IMR-90 (cell line): ENCODE results near the gene HECW1. TPM values are rescaled to one million over a fixed set of nuclear protein-coding genes. Genes with fewer than 3 reads are reported as not detected.
"Not testable (repeated sequence)": the region's sequence is repeated elsewhere in the genome, so short reads cannot be mapped to it uniquely, and the experiment has no call there.

Experiments used
- ATAC-seq: fragments of 200-7000 bp; cut with Tn5 transposase; 2 replicates; pipeline ENCODE4 v1.9.1; 2020; ENCODE audit warnings: low read depth, mild to moderate bottlenecking, moderate library complexity
- BruUV-seq: library from RNA; stranded (reverse); fragments of 400-500 nt; replicated peaks from 2 replicates; lab custom pipeline; 2021; lab: Mats Ljungman, UMichigan
- CTCF ChIA-PET: fragments of 300-600 bp; formaldehyde crosslinking; extraction: SDS; loops from one replicate; lab custom pipeline; 2021; ENCODE audit warnings: antibody characterized with exemption; lab: Yijun Ruan, JAX
- POLR2A ChIA-PET: fragments of 300-600 bp; sonication (Branson Sonifier 250); formaldehyde crosslinking; loops from one replicate; lab custom pipeline; 2022; ENCODE audit warnings: antibody characterized with exemption; ENCODE audit not compliant: unreplicated experiment; lab: Charles Lee
- DNase-seq: peaks from one replicate; pipeline ENCODE4 v3.0.0; 2013
- H2AFZ ChIP-seq: replicated peaks from 2 replicates; pipeline ENCODE3; 2013; ENCODE audit warnings: low read length, mild to moderate bottlenecking; ENCODE audit not compliant: poor library complexity
- H2AK5ac ChIP-seq: 2 replicates; pipeline ENCODE4 v1.6.1; 2013; ENCODE audit warnings: low read depth, low read length, inconsistent platforms
- H2AK9ac ChIP-seq: replicated peaks from 2 replicates; pipeline ENCODE3; 2013; ENCODE audit warnings: mild to moderate bottlenecking, low read depth, low read length, moderate library complexity; ENCODE audit not compliant: poor library complexity
- H2BK120ac ChIP-seq: 2 replicates; pipeline ENCODE4 v1.6.1; 2013; ENCODE audit warnings: low read depth, low read length, inconsistent platforms
- H2BK15ac ChIP-seq: 3 replicates; pipeline ENCODE4 v1.6.1; 2013; ENCODE audit warnings: low read depth, low read length, inconsistent platforms
- H2BK20ac ChIP-seq: 2 replicates; pipeline ENCODE4 v1.6.1; 2013; ENCODE audit warnings: low read depth, mild to moderate bottlenecking, inconsistent platforms, low read length, moderate library complexity
- H2BK5ac ChIP-seq: 2 replicates; pipeline ENCODE4 v1.6.1; 2013; ENCODE audit warnings: mild to moderate bottlenecking, low read depth, low read length, inconsistent platforms; ENCODE audit not compliant: poor library complexity, severe bottlenecking
- H3K14ac ChIP-seq: replicated peaks from 2 replicates; pipeline ENCODE4 v1.6.1; 2013; ENCODE audit warnings: low read depth, low read length, inconsistent platforms
- H3K18ac ChIP-seq: 2 replicates; pipeline ENCODE4 v1.6.1; 2013; ENCODE audit warnings: low read depth, low read length, control low read depth
- H3K23ac ChIP-seq: 2 replicates; pipeline ENCODE4 v1.6.1; 2013; ENCODE audit warnings: low read depth, low read length, inconsistent platforms
- H3K27ac ChIP-seq: 2 replicates; pipeline ENCODE4 v1.5.1; 2013; ENCODE audit warnings: mild to moderate bottlenecking, control low read depth, low read length; ENCODE audit not compliant: insufficient read depth
- H3K27me3 ChIP-seq: 2 replicates; pipeline ENCODE4 v1.6.1; 2013; ENCODE audit warnings: low read length; ENCODE audit not compliant: control insufficient read depth, insufficient read depth
- H3K36me3 ChIP-seq: 2 replicates; pipeline ENCODE4 v1.6.1; 2013; ENCODE audit warnings: low read length, mixed read lengths; ENCODE audit not compliant: control insufficient read depth, insufficient read depth
- H3K4ac ChIP-seq: 2 replicates; pipeline ENCODE4 v1.6.1; 2013; ENCODE audit warnings: low read depth, low read length, inconsistent platforms
- H3K4me1 ChIP-seq: 2 replicates; pipeline ENCODE4 v1.6.1; 2013; ENCODE audit warnings: low read length, mixed read lengths; ENCODE audit not compliant: control insufficient read depth, insufficient read depth
- H3K4me2 ChIP-seq: 2 replicates; pipeline ENCODE4 v1.6.1; 2013; ENCODE audit warnings: low read depth, mild to moderate bottlenecking, control low read depth, low read length, moderate library complexity
- H3K4me3 ChIP-seq: 2 replicates; pipeline ENCODE4 v1.5.1; 2013; ENCODE audit warnings: low read depth, mild to moderate bottlenecking, control low read depth, low read length, moderate library complexity; ENCODE audit not compliant: insufficient read depth
- H3K56ac ChIP-seq: 2 replicates; pipeline ENCODE4 v1.6.1; 2013; ENCODE audit warnings: low read length, inconsistent platforms; ENCODE audit not compliant: insufficient read depth; ENCODE audit errors: extremely low read depth
- H3K79me1 ChIP-seq, 2 experiments: 2 replicates each; pipeline ENCODE4 v1.6.1; 2013; ENCODE audit warnings: low read length in 2 of 2, inconsistent platforms in 1 of 2, low read depth in 1 of 2
- H3K9ac ChIP-seq: 2 replicates; pipeline ENCODE4 v1.6.1; 2013; ENCODE audit warnings: low read depth, low read length, control low read depth
- H3K9me1 ChIP-seq: 2 replicates; pipeline ENCODE4 v1.6.1; 2013; ENCODE audit warnings: low read length, inconsistent platforms; ENCODE audit not compliant: insufficient read depth
- H3K9me3 ChIP-seq: 2 replicates; pipeline ENCODE4 v1.6.1; 2013; ENCODE audit warnings: low read length; ENCODE audit not compliant: control insufficient read depth, insufficient read depth
- H4K20me1 ChIP-seq: 2 replicates; pipeline ENCODE4 v1.6.1; 2013; ENCODE audit warnings: low read length, inconsistent platforms; ENCODE audit not compliant: insufficient read depth
- H4K5ac ChIP-seq: 2 replicates; pipeline ENCODE4 v1.6.1; 2013; ENCODE audit warnings: mild to moderate bottlenecking, low read depth, low read length, control low read depth
- H4K8ac ChIP-seq, 2 experiments: 2 replicates each; pipeline ENCODE4 v1.6.1; 2013; ENCODE audit warnings: low read depth in 2 of 2, low read length in 2 of 2, control low read depth in 1 of 2, inconsistent platforms in 1 of 2
- H4K91ac ChIP-seq: 2 replicates; pipeline ENCODE4 v1.6.1; 2013; ENCODE audit warnings: low read depth, low read length, inconsistent platforms; ENCODE audit not compliant: insufficient read depth
- MAFK ChIP-seq: IDR thresholded peaks from 2 replicates; pipeline ENCODE4 v1.6.1; 2012; ENCODE audit warnings: low read depth, low read length, improper control_type of control experiment
- SMC3 ChIP-seq: fragments of 150-350 bp; IDR thresholded peaks from 2 replicates; pipeline ENCODE4 v1.6.1; 2016; ENCODE audit warnings: low read depth, mild to moderate bottlenecking, antibody characterized with exemption, low read length, moderate library complexity
- WGBS, 2 experiments: methylation state at CpG; one replicate each; pipeline versions ENCODE4 v1.1.5 to v1.1.7; 2013; ENCODE audit warnings: missing lambda C conversion rate in 2 of 2; ENCODE audit not compliant: insufficient read length in 1 of 2; ENCODE audit errors: extremely low coverage in 2 of 2; 5-methylcytosine and 5-hydroxymethylcytosine counted together
- dilution Hi-C: fragments of 300-500 bp; cut with HindIII; formaldehyde crosslinking; loops from one replicate; pipeline ENCODE4 v1.14.3; 2018; ENCODE audit warnings: low sequenced_read_pairs; ENCODE audit not compliant: unreplicated experiment
- in situ Hi-C: fragments of 300-500 bp; cut with MboI; formaldehyde crosslinking; loops from 3 replicates; pipeline ENCODE4 v1.14.3; 2019; ENCODE audit warnings: low sequenced_read_pairs, inconsistent platforms, mixed read lengths
- intact Hi-C: fragments of 100-400 bp; cut with micrococcal nuclease; formaldehyde crosslinking; loops from 2 replicates; pipeline ENCODE4 v1.10.0; 2022
- polyA plus RNA-seq, 3 experiments: library from polyadenylated mRNA; depleted of rRNA; stranded (reverse); fragments of >200 nt; gene quantifications; 2 replicates each; pipeline ENCODE4 v1.2.3, GENCODE V29; 2012; ENCODE audit warnings: low replicate concordance in 1 of 3
- total RNA-seq: library from RNA; depleted of rRNA; stranded (reverse); fragments of >200 nt; gene quantifications from 2 replicates; pipeline ENCODE4 v1.2.3, GENCODE V29; 2012

HECW1 gene
- total and polyA plus RNA-seq, 2 of the 4 experiments (the other 2 are of a cell fraction), result 0.56 to 1.3 TPM

DNA sequence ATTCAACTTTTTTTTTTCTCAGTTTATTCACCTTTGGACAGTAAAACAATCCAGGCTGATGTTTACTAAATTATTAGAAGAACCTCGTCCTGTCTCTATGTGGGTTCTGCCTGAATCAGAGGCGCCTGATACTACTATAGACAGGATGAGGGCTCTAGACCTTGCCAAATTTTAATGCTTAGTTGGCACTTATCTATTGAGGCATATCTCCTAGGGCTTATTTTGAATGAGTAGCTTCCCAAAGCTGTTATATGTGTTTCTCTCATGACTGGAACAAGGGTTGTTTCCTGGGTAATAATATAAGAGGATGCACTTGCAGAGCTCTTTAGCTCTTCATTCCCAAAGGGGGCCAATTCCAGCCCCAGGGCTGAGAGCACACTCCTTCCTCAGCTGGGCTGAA is 23.6 kb downstream of the HECW1 start:
- Histone ChIP-seq H2BK120ac (no peak overlapping the region; the same call in 1 of the 2 replicates), H3K23ac (no peak overlapping the region), H2BK20ac (no peak overlapping the region), H3K27ac (no peak overlapping the region), H3K9ac (no peak overlapping the region), H4K8ac (no peak overlapping the region), H3K9me1 (0 out of 2 replicates have a peak, but pooled peaks cover 3% of the 10 kb centered on the region), H3K56ac (no peak overlapping the region), H3K79me1 (no peaks in the 10 kb centered on the region), H3K14ac (no peak overlapping the region), H2AFZ (no peak overlapping the region), H3K4me2 (no peak overlapping the region), H3K27me3 (peaks cover 2% of the 10 kb centered on the region), H3K18ac (no peak overlapping the region), H3K4me3 (no peak overlapping the region), H3K4me1 (peaks cover 2% of the 10 kb centered on the region), H3K36me3 (no peaks in the 10 kb centered on the region), H2BK5ac (no peak overlapping the region), H2BK15ac (no peak overlapping the region), H2AK5ac (no peak overlapping the region), H3K9me3 (no peaks in the 10 kb centered on the region), H4K91ac (no peak overlapping the region), H2AK9ac (no peak overlapping the region), H4K5ac (no peak overlapping the region), H3K4ac (no peak overlapping the region), H4K20me1 (no peaks in the 10 kb centered on the region)
- peak; percentile 75 for TF ChIP-seq MAFK
- no peak for TF ChIP-seq SMC3
- intact Hi-C loops, result no loop called here
- in situ Hi-C loops, result no loop called here
- no peak for DNase-seq
- BruUV-seq, result no TSS peak
- WGBS, 2 experiments, result no CpG with 5 or more reads among the region's 2 CpGs
- ChIA-PET CTCF (interaction anchor here (0.7 kb wide), 1 partner anchor 11 kb away, joined by 3 read pairs; no protein-coding TSS in a partner anchor), POLR2A (no interaction called here)
- dilution Hi-C loops, result no loop called here
- ATAC-seq, result no peak

DNA sequence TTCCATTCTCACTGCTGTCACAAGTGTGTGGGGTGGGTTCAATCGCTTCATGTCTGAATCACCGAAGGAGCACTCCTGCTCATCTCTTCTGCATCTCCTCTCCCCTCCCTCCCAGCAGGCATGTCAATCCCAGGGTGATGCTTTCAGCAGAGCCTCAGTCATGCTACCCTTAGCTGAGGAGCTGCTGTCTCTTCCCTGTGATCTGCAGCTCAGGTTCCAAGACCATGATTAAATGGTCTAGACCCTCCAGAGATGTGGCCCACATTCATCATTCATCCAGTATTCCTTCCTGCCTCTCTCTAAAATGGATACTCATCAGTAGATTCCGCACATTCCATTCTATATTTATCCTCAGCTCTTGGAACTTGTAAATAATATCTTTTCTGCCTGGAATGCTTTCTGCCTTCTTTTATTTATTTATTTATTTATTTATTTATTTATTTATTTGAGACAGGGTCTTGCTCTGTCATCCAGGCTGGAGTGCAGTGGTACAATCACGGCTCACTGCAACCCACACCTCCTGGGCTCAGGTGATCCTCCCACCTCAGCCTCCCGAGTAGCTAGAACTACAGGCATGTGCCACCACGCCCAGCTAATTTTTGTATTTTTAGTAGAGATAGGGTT is 24.8 kb downstream of the HECW1 start:
- Histone ChIP-seq H2BK20ac (peak overlapping the region; percentile 31), H2AK5ac (peak overlapping the region; percentile 42; the same call in 1 of the 2 replicates), H3K23ac (peak overlapping the region; percentile 60; the same call in 1 of the 2 replicates), H3K4ac (peak overlapping the region; percentile 73), H3K14ac (peak overlapping the region; percentile 37; the same call in 1 of the 2 replicates), H4K91ac (peak overlapping the region; percentile 69), H2AK9ac (peak overlapping the region; percentile 29), H4K8ac (0 out of 4 replicates have a peak overlapping the region, but pooled peaks of 1 of the 2 experiments have one; percentile 31), H2AFZ (peak overlapping the region; percentile 77), H2BK120ac (peak overlapping the region; percentile 78), H2BK15ac (0 out of 3 replicates have a peak overlapping the region, but pooled peaks have one; percentile 0)
- H4K5ac ChIP-seq, H3K9ac ChIP-seq, BruUV-seq, H4K20me1 ChIP-seq, H3K27me3 ChIP-seq, H3K4me1 ChIP-seq, H3K9me1 ChIP-seq, H3K56ac ChIP-seq, dilution Hi-C loops, H3K4me3 ChIP-seq, H3K4me2 ChIP-seq, in situ Hi-C loops, DNase-seq, H3K9me3 ChIP-seq, intact Hi-C loops, H3K79me1 ChIP-seq, H3K18ac ChIP-seq, H2BK5ac ChIP-seq, H3K27ac ChIP-seq, H3K36me3 ChIP-seq: not testable (repeated sequence)
- CTCF ChIA-PET, result interaction anchor here (1.1 kb wide), 1 partner anchor 124 kb away, joined by 3 read pairs; no protein-coding TSS in a partner anchor
- peak; percentile 40; the same call in 1 of the 2 replicates for ATAC-seq
- POLR2A ChIA-PET, result interaction anchor here (0.6 kb wide), 2 partner anchors 12 to 205 kb away, joined by 3 to 5 read pairs; partner anchors contain the start of genes MRPL32 and PSMA2
- WGBS, 2 experiments, result no CpG with 5 or more reads among the region's 6 CpGs
